HepG2 (cell line): Measurements from ENCODE around the gene MSI2. TPM values are rescaled to one million over a fixed set of nuclear protein-coding genes. Genes with fewer than 3 reads are reported as not detected.

Experiments used
- ATF1 ChIP-seq: IDR thresholded peaks from 2 replicates; pipeline ENCODE4 v1.6.1; 2016; ENCODE audit warnings: mild to moderate bottlenecking, control low read depth
- ATM ChIP-seq: fragments of 450-650 bp; IDR thresholded peaks from 2 replicates; pipeline ENCODE4 v1.7.1; 2017; ENCODE audit warnings: mild to moderate bottlenecking, borderline replicate concordance
- CENPT ChIP-seq: sonication (generic); formaldehyde crosslinking; IDR thresholded peaks from 2 replicates; pipeline ENCODE4 v1.8.0; 2022; ENCODE audit warnings: low read depth, mild to moderate bottlenecking, moderate library complexity, missing genetic modification reagents
- HDAC6 ChIP-seq: fragments of 200-600 bp; sonication (generic); IDR thresholded peaks from 2 replicates; pipeline ENCODE4 v1.7.0; 2017; ENCODE audit warnings: mild to moderate bottlenecking, antibody characterized with exemption, low read length, low read depth
- HHEX ChIP-seq: IDR thresholded peaks from 2 replicates; pipeline ENCODE4 v1.6.1; 2016; ENCODE audit warnings: control low read depth
- MZF1 ChIP-seq: sonication (generic); formaldehyde crosslinking; IDR thresholded peaks from 2 replicates; pipeline ENCODE4 v1.8.1; 2023; ENCODE audit warnings: mild to moderate bottlenecking, missing genetic modification reagents, borderline replicate concordance
- NCOA5 ChIP-seq: sonication (generic); formaldehyde crosslinking; IDR thresholded peaks from 2 replicates; pipeline ENCODE4 v1.4.0; 2020; ENCODE audit warnings: missing genetic modification reagents
- PHF21A ChIP-seq: sonication (generic); formaldehyde crosslinking; IDR thresholded peaks from 2 replicates; pipeline ENCODE4 v1.5.0; 2020; ENCODE audit warnings: mild to moderate bottlenecking, missing genetic modification reagents
- RBAK ChIP-seq: sonication (generic); formaldehyde crosslinking; IDR thresholded peaks from 2 replicates; pipeline ENCODE4 v1.5.1; 2020; ENCODE audit warnings: mild to moderate bottlenecking, missing genetic modification reagents
- RFX3 ChIP-seq: IDR thresholded peaks from 2 replicates; pipeline ENCODE4 v1.6.1; 2016; ENCODE audit warnings: missing biosample characterization, missing genetic modification reagents
- RNF2 ChIP-seq: fragments of 450-650 bp; conservative IDR thresholded peaks from 2 replicates; pipeline ENCODE4 v1.6.1; 2016; ENCODE audit warnings: low read depth
- SALL1 ChIP-seq: sonication (generic); formaldehyde crosslinking; IDR thresholded peaks from 2 replicates; pipeline ENCODE4 v1.8.0; 2022; ENCODE audit warnings: mild to moderate bottlenecking, missing genetic modification reagents
- SP2 ChIP-seq: sonication (generic); formaldehyde crosslinking; IDR thresholded peaks from 2 replicates; pipeline ENCODE4 v1.5.1; 2020; ENCODE audit warnings: mild to moderate bottlenecking, missing genetic modification reagents
- XRCC5 ChIP-seq: fragments of 200-400 bp; formaldehyde crosslinking; optimal IDR thresholded peaks from 2 replicates; pipeline ENCODE3; 2017; ENCODE audit warnings: mild to moderate bottlenecking, low read length
- ZNF367 ChIP-seq: sonication (generic); formaldehyde crosslinking; IDR thresholded peaks from 2 replicates; pipeline ENCODE4 v1.4.0; 2020; ENCODE audit warnings: missing genetic modification reagents, borderline replicate concordance
- ZNF550 ChIP-seq: sonication (generic); formaldehyde crosslinking; IDR thresholded peaks from 2 replicates; pipeline ENCODE4 v1.4.0; 2020; ENCODE audit warnings: mild to moderate bottlenecking, missing genetic modification reagents, borderline replicate concordance
- ZNF878 ChIP-seq: sonication (generic); formaldehyde crosslinking; IDR thresholded peaks from 2 replicates; pipeline ENCODE4 v1.8.1; 2023; ENCODE audit warnings: mild to moderate bottlenecking, missing genetic modification reagents, moderate library complexity
- polyA plus RNA-seq, 8 experiments: library from polyadenylated mRNA; depleted of rRNA in 3 of 8; stranded (reverse) in 7 of 8; unstranded in 1 of 8; fragments of >200 nt; fragmentation: Illumina TruSeq in 4 of 8; extraction: Trizol in 4 of 8; gene quantifications; 2 replicates each; pipeline versions ENCODE4 v1.2.1 to v1.2.3, GENCODE V29; 2011 to 2016; ENCODE audit warnings: low read depth in 4 of 8, missing spikeins in 1 of 8, mixed read lengths in 1 of 8; ENCODE audit not compliant: insufficient read depth in 1 of 8
- total RNA-seq, 5 experiments: library from RNA; depleted of rRNA; stranded (reverse); fragments of >200 nt; fragmentation: Illumina TruSeq; extraction: Trizol; gene quantifications; 2 replicates each; pipeline ENCODE4 v1.2.3, GENCODE V29; 2016; ENCODE audit warnings: low read depth in 1 of 5
- TF ChIP-seq, protein P1 (sequence below): fragments of 450-650 bp; IDR thresholded peaks from 2 replicates; pipeline ENCODE4 v1.6.1; 2017
- TF ChIP-seq, protein P2 (sequence below): IDR thresholded peaks from 2 replicates; pipeline ENCODE4 v1.6.1; 2016; ENCODE audit warnings: missing compliant biosample characterization, missing genetic modification reagents, borderline replicate concordance
- TF ChIP-seq, protein P3 (sequence below): sonication (generic); formaldehyde crosslinking; IDR thresholded peaks from 2 replicates; pipeline ENCODE4 v1.4.0; 2020; ENCODE audit warnings: mild to moderate bottlenecking, missing genetic modification reagents
- TF ChIP-seq, protein P4 (sequence below): IDR thresholded peaks from 2 replicates; pipeline ENCODE4 v1.6.1; 2016; ENCODE audit warnings: mild to moderate bottlenecking

Gene MSI2
- total and polyA plus RNA-seq, 2 of the 13 experiments (the other 11 are each of a cell fraction or from before 2014, with no cell fraction given), result 77.5 to 78.4 TPM

DNA sequence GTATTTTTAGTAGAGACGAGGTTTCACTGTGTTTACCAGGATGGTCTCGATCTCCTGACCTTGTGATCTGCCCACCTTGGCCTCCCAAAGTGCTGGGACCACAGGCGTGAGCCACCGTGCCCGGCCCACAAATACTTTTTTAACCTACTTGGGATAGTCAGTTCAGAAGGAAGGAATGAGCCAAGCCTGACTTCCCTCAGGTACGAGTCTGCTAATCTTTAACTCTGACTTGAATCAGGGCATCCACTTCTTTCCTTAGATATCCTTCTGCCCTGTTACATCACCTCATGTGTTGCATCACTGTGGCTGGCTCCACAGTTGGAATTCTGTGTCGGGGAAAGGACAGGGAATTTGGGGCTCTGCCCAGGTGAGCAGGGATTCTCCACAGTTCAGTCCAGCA lies 120.8 kb downstream of the MSI2 start (continued):
- TF ChIP-seq, protein P1, sequence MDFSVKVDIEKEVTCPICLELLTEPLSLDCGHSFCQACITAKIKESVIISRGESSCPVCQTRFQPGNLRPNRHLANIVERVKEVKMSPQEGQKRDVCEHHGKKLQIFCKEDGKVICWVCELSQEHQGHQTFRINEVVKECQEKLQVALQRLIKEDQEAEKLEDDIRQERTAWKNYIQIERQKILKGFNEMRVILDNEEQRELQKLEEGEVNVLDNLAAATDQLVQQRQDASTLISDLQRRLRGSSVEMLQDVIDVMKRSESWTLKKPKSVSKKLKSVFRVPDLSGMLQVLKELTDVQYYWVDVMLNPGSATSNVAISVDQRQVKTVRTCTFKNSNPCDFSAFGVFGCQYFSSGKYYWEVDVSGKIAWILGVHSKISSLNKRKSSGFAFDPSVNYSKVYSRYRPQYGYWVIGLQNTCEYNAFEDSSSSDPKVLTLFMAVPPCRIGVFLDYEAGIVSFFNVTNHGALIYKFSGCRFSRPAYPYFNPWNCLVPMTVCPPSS, result no peak
- TF ChIP-seq RNF2 (no peak), ATM (no peak), RFX3 (CRISPR knock-in tag) (no peak), ZNF367 (CRISPR knock-in tag) (no peak), NCOA5 (CRISPR knock-in tag) (no peak), SP2 (CRISPR knock-in tag) (no peak), HDAC6 (no peak), CENPT (CRISPR knock-in tag) (no peak), RBAK (peak; percentile 78), XRCC5 (no peak), HHEX (CRISPR knock-in tag) (no peak), ZNF878 (CRISPR knock-in tag) (peak; percentile 74; the same call in 1 of the 2 replicates), PHF21A (peak; percentile 74; the same call in 1 of the 2 replicates), MZF1 (CRISPR knock-in tag) (no peak), ATF1 (CRISPR knock-in tag) (no peak), ZNF550 (CRISPR knock-in tag) (0 out of 2 replicates have a peak, but pooled peaks have one; percentile 23), SALL1 (peak; percentile 92)
- TF ChIP-seq, protein P2, sequence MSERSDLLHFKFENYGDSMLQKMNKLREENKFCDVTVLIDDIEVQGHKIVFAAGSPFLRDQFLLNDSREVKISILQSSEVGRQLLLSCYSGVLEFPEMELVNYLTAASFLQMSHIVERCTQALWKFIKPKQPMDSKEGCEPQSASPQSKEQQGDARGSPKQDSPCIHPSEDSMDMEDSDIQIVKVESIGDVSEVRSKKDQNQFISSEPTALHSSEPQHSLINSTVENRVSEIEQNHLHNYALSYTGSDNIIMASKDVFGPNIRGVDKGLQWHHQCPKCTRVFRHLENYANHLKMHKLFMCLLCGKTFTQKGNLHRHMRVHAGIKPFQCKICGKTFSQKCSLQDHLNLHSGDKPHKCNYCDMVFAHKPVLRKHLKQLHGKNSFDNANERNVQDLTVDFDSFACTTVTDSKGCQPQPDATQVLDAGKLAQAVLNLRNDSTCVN (CRISPR knock-in tag), result peak; percentile 58; the same call in 1 of the 2 replicates
- TF ChIP-seq, protein P3, sequence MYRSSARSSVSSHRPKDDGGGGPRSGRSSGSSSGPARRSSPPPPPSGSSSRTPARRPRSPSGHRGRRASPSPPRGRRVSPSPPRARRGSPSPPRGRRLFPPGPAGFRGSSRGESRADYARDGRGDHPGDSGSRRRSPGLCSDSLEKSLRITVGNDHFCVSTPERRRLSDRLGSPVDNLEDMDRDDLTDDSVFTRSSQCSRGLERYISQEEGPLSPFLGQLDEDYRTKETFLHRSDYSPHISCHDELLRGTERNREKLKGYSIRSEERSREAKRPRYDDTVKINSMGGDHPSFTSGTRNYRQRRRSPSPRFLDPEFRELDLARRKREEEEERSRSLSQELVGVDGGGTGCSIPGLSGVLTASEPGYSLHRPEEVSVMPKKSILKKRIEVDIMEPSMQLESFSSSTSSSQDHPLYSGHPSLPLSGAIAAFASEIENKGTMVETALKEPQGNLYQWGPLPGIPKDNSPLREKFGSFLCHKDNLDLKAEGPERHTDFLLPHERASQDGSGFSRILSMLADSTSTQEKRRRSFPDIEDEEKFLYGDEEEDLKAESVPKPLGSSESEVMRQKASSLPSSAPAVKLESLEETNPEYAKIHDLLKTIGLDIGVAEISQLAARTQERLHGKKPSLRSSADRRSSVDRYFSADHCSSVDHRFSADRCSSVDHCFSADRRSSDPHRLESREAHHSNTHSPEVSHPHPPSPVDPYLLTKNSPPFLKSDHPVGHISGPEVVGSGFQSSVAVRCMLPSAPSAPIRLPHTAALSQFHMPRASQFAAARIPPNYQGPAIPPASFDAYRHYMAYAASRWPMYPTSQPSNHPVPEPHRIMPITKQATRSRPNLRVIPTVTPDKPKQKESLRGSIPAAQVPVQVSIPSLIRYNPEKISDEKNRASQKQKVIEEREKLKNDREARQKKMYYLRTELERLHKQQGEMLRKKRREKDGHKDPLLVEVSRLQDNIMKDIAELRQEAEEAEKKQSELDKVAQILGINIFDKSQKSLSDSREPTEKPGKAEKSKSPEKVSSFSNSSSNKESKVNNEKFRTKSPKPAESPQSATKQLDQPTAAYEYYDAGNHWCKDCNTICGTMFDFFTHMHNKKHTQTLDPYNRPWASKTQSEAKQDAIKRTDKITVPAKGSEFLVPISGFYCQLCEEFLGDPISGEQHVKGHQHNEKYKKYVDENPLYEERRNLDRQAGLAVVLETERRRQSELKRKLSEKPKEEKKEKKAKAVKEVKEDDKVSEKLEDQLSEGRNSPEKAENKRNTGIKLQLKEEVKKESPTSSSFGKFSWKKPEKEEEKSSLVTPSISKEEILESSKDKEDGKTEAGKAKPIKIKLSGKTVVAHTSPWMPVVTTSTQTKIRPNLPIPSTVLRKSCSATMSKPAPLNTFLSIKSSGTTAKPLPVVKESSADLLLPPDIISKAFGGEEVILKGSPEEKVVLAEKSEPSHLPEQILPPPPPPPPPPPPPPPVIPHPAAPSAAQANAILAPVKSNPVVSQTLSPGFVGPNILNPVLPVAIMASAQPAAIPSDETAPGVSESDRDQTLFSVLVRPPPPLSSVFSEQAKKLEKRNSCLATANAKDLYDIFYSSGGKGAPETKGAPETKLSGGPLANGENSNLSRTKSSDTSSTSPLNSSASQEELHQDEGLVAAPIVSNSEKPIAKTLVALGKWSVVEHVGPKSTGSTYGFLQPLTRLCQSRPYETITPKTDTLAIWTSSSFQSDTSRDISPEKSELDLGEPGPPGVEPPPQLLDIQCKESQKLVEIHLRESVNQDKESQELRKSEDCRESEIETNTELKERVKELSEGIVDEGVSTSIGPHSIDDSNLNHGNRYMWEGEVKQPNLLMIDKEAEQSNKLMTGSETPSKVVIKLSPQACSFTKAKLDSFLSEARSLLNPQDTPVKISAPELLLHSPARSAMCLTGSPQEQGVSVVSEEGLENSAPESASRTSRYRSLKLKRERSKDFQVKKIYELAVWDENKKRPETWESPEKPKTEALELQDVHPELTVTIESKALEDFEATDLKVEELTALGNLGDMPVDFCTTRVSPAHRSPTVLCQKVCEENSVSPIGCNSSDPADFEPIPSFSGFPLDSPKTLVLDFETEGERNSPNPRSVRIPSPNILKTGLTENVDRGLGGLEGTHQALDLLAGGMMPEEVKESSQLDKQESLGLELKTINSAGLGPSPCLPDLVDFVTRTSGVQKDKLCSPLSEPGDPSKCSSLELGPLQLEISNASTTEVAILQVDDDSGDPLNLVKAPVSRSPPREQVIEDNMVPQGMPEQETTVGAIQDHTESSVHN (CRISPR knock-in tag), result no peak
- TF ChIP-seq, protein P4, sequence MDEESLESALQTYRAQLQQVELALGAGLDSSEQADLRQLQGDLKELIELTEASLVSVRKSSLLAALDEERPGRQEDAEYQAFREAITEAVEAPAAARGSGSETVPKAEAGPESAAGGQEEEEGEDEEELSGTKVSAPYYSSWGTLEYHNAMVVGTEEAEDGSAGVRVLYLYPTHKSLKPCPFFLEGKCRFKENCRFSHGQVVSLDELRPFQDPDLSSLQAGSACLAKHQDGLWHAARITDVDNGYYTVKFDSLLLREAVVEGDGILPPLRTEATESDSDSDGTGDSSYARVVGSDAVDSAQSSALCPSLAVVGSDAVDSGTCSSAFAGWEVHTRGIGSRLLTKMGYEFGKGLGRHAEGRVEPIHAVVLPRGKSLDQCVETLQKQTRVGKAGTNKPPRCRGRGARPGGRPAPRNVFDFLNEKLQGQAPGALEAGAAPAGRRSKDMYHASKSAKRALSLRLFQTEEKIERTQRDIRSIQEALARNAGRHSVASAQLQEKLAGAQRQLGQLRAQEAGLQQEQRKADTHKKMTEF (CRISPR knock-in tag), result peak; percentile 80
